Stimulated activated CD4-positive, alpha-beta T cell treated with anti-CD3 and anti-CD28 coated beads, Interleukin-15, amount 100 ng/mL, for 48 hours (primary cell): ENCODE measurements around the gene GINS3.
"Not testable (repeated sequence)": the region's sequence is repeated elsewhere in the genome, so short reads cannot be mapped to it uniquely, and the experiment has no call there.

Experiments
- DNase-seq, 2 donors: peaks; one replicate each; pipeline ENCODE4 v3.0.0-alpha.2; 2020; ENCODE audit warnings: low read depth in 2 of 2

The GINS3 gene

GRCh38 chr16:58389724-58390123, 2.5 kb upstream of the GINS3 start:
- no peak for DNase-seq

GRCh38 chr16:58393138-58393504, 850 bp downstream of the GINS3 start:
- DNase-seq, result no peak

GRCh38 chr16:58396897-58397296, 4.6 kb downstream of the GINS3 start:
- DNase-seq, result not testable (repeated sequence)

GRCh38 chr16:58399718-58400633, 7.7 kb downstream of the GINS3 start:
- DNase-seq, result no peak

- not testable (repeated sequence) for DNase-seq
These were observed 9.0 kb downstream of the GINS3 start for GRCh38 chr16:58401305-58401704.

GRCh38 chr16:58402796-58403195, 10.5 kb downstream of the GINS3 start:
- no peak for DNase-seq

GRCh38 chr16:58409316-58409973, 17.2 kb downstream of the GINS3 start:
- DNase-seq, result no peak

GRCh38 chr16:58411336-58411735, 19.1 kb downstream of the GINS3 start:
- no peak for DNase-seq

- DNase-seq, result no peak
These were observed 19.7 kb downstream of the GINS3 start for GRCh38 chr16:58411736-58412614.

GRCh38 chr16:58412615-58412970, 20.3 kb downstream of the GINS3 start:
- DNase-seq, result not testable (repeated sequence)

GRCh38 chr16:58413359-58413758, 21.1 kb downstream of the GINS3 start:
- DNase-seq, result no peak

- DNase-seq, result no peak
These were observed 22.7 kb downstream of the GINS3 start for GRCh38 chr16:58415003-58415402.

GRCh38 chr16:58415961-58416360, 23.7 kb downstream of the GINS3 start:
- DNase-seq, result not testable (repeated sequence)

GRCh38 chr16:58417035-58417434, 24.8 kb downstream of the GINS3 start:
- no peak for DNase-seq

GRCh38 chr16:58417600-58417999, 25.3 kb downstream of the GINS3 start:
- DNase-seq, result no peak

GRCh38 chr16:58418026-58418425, 25.8 kb downstream of the GINS3 start:
- no peak for DNase-seq

GRCh38 chr16:58418601-58419000, 26.3 kb downstream of the GINS3 start:
- DNase-seq, result no peak

GRCh38 chr16:58419241-58419990, 27.1 kb downstream of the GINS3 start:
- no peak for DNase-seq

GRCh38 chr16:58421059-58421458, 28.8 kb downstream of the GINS3 start:
- DNase-seq, result no peak

GRCh38 chr16:58421529-58421928, 29.3 kb downstream of the GINS3 start:
- DNase-seq, result no peak

GRCh38 chr16:58422809-58423208, 30.5 kb downstream of the GINS3 start:
- DNase-seq, result no peak
